GM12878 (cell line): ENCODE measurements around the gene FAM228B. TPM values are rescaled to one million over a fixed set of nuclear protein-coding genes. Genes with fewer than 3 reads are reported as not detected.

ENCODE experiments used
- ATAC-seq: fragments of 200-7000 bp; cut with Tn5 transposase; 3 replicates; pipeline ENCODE4 v1.9.1; 2020; ENCODE audit warnings: mild to moderate bottlenecking, moderate library complexity
- BruUV-seq: library from RNA; stranded (reverse); fragments of 400-500 nt; replicated peaks from 2 replicates; lab custom pipeline; 2021; lab: Mats Ljungman, UMichigan
- CTCF ChIA-PET: fragments of 300-600 bp; sonication (Branson Sonifier 250); formaldehyde crosslinking; extraction: SDS; loops from one replicate; lab custom pipeline; 2021; ENCODE audit warnings: inconsistent platforms; lab: Yijun Ruan, JAX
- POLR2A ChIA-PET: fragments of 350-600 bp; formaldehyde crosslinking; extraction: SDS; loops from one replicate; lab custom pipeline; 2021; ENCODE audit warnings: inconsistent platforms; lab: Charles Lee
- RAD21 ChIA-PET: fragments of 300-600 bp; sonication (Branson Sonifier 250); formaldehyde crosslinking; loops from one replicate; lab custom pipeline; 2023; ENCODE audit warnings: antibody characterized with exemption; ENCODE audit not compliant: unreplicated experiment; lab: Charles Lee
- SMC1A ChIA-PET: fragments of 300-600 bp; sonication (Branson Sonifier 250); formaldehyde crosslinking; loops from one replicate; lab custom pipeline; 2023; ENCODE audit not compliant: unreplicated experiment, uncharacterized antibody; lab: Charles Lee
- DNase-seq: peaks from one replicate; pipeline ENCODE4 v3.0.0-alpha.2; 2011; ENCODE audit warnings: low read depth, low spot score
- FAIRE-seq: peaks from 3 replicates; lab custom pipeline; 2011; peaks lifted over from hg19 to GRCh38; lab: Jason Lieb, UNC
- H2AFZ ChIP-seq: 2 replicates; pipeline ENCODE4 v1.6.0; 2011; ENCODE audit warnings: low read depth, low read length, control low read depth; ENCODE audit not compliant: control insufficient read depth
- H3K27ac ChIP-seq: 2 replicates; pipeline ENCODE4 v1.5.1; 2011; ENCODE audit warnings: control low read depth; ENCODE audit not compliant: control insufficient read depth, insufficient read depth
- H3K27me3 ChIP-seq, 2 experiments: replicated peaks in 1 of 2; 2 replicates each; pipeline versions ENCODE4 v1.6.0 to v1.6.1; 2011; ENCODE audit warnings: low read length in 1 of 2; ENCODE audit not compliant: control insufficient read depth in 2 of 2, insufficient read depth in 2 of 2
- H3K36me3 ChIP-seq, 2 experiments: 2 replicates each; pipeline ENCODE4 v1.5.1; 2011; ENCODE audit warnings: low read length in 1 of 2; ENCODE audit not compliant: control insufficient read depth in 2 of 2, insufficient read depth in 2 of 2
- H3K4me1 ChIP-seq: 2 replicates; pipeline ENCODE4 v1.6.1; 2011; ENCODE audit warnings: mild to moderate bottlenecking, low read length, moderate library complexity, mixed read lengths; ENCODE audit not compliant: control insufficient read depth, insufficient read depth
- H3K4me2 ChIP-seq: 2 replicates; pipeline ENCODE4 v1.6.0; 2011; ENCODE audit warnings: control low read depth; ENCODE audit not compliant: control insufficient read depth, insufficient read depth
- H3K4me3 ChIP-seq: fragments of 200-600 bp; sonication (generic); 2 replicates; pipeline ENCODE4 v1.5.1; 2016
- H3K79me2 ChIP-seq: 2 replicates; pipeline ENCODE4 v1.6.0; 2011; ENCODE audit warnings: low read length; ENCODE audit not compliant: control insufficient read depth, insufficient read depth
- H3K9ac ChIP-seq: 2 replicates; pipeline ENCODE4 v1.8.0; 2011; ENCODE audit warnings: low read length, control low read depth, mixed read lengths; ENCODE audit not compliant: control insufficient read depth, insufficient read depth
- H3K9me3 ChIP-seq: replicated peaks from 3 replicates; pipeline ENCODE4 v1.5.1; 2011; ENCODE audit warnings: mild to moderate bottlenecking, low read length; ENCODE audit not compliant: control insufficient read depth, insufficient read depth
- H4K20me1 ChIP-seq: 2 replicates; pipeline ENCODE4 v1.6.0; 2011; ENCODE audit not compliant: control insufficient read depth, insufficient read depth
- CREB1 ChIP-seq: IDR thresholded peaks from 2 replicates; pipeline ENCODE4 v1.6.1; 2012; ENCODE audit warnings: low read depth, mild to moderate bottlenecking, inconsistent platforms
- ESRRA ChIP-seq: IDR thresholded peaks from 2 replicates; pipeline ENCODE4 v1.6.1; 2012; ENCODE audit warnings: mild to moderate bottlenecking, low read length, improper control_type of control experiment
- GABPA ChIP-seq: IDR thresholded peaks from 2 replicates; pipeline ENCODE4 v1.6.1; 2014; ENCODE audit warnings: antibody characterized with exemption, low read depth, mild to moderate bottlenecking, inconsistent platforms
- JUNB ChIP-seq: IDR thresholded peaks from 2 replicates; pipeline ENCODE4 v1.6.1; 2016; ENCODE audit warnings: antibody characterized with exemption, mild to moderate bottlenecking
- MAX ChIP-seq: IDR thresholded peaks from 2 replicates; pipeline ENCODE4 v1.6.1; 2012; ENCODE audit warnings: low read depth, low read length, improper control_type of control experiment
- RELB ChIP-seq: fragments of 450-650 bp; IDR thresholded peaks from 2 replicates; pipeline ENCODE4 v1.6.1; 2017; ENCODE audit warnings: low read depth, mild to moderate bottlenecking, moderate library complexity
- TAF1 ChIP-seq: IDR thresholded peaks from 2 replicates; pipeline ENCODE4 v1.6.1; 2011; ENCODE audit warnings: mild to moderate bottlenecking, low read depth, low read length, borderline replicate concordance
- TCF3 ChIP-seq: IDR thresholded peaks from 2 replicates; pipeline ENCODE4 v1.6.1; 2012; ENCODE audit warnings: low read depth, mild to moderate bottlenecking, low read length, borderline replicate concordance; ENCODE audit not compliant: insufficient read depth
- in situ Hi-C: fragments of 300-500 bp; cut with MboI; formaldehyde crosslinking; loops from 9 replicates; pipeline ENCODE4 v1.14.3; 2018; ENCODE audit warnings: mixed read lengths
- intact Hi-C: fragments of 100-400 bp; cut with micrococcal nuclease; formaldehyde crosslinking; loops from one replicate; pipeline ENCODE4 v1.14.2; 2022; ENCODE audit not compliant: unreplicated experiment
- polyA plus RNA-seq, 11 experiments: library from polyadenylated mRNA; depleted of rRNA in 4 of 11; unstranded in 6 of 11; stranded (reverse) in 5 of 11; fragments of >200 nt; fragmentation: Nextera tagmentation in 4 of 11; fragmentation: Illumina TruSeq in 1 of 11; extraction: Ambion mirVana in 4 of 11; extraction: Trizol in 1 of 11; gene quantifications; 1 replicate in 1 of 11; 2 replicates in 10 of 11; pipeline versions ENCODE4 v1.2.1 to v1.2.3, GENCODE V29; 2011 to 2016; ENCODE audit warnings: inconsistent platforms in 2 of 11, missing spikeins in 2 of 11, low read depth in 1 of 11
- total RNA-seq, 4 experiments: library from RNA; depleted of rRNA in 3 of 4; stranded (reverse); fragments of >200 nt in 3 of 4; fragmentation: Illumina TruSeq in 1 of 4; extraction: Trizol in 1 of 4; gene quantifications; 2 replicates each; pipeline versions ENCODE4 v1.2.1 to v1.2.3, GENCODE V29; 2013 to 2021

The FAM228B gene
- total and polyA plus RNA-seq, 10 of the 15 experiments (the other 5 are each of a cell fraction or from before 2014, with no cell fraction given), result 3.9 to 11.0 (median 7.5) TPM

- TF ChIP-seq RELB, result no peak
- TF ChIP-seq CREB1, result no peak
- TF ChIP-seq, all 136 proteins: peak for 0
These were observed 36.4 kb downstream of the FAM228B start (continued) for GRCh38 chr2:24159708-24160107.

GRCh38 chr2:24160761-24161160 lies 37.5 kb downstream of the FAM228B start:
- no peaks in the 10 kb centered on the region for H3K27me3 ChIP-seq
- RAD21 ChIA-PET, result interaction anchor here (0.6 kb wide), 1 partner anchor 170 kb away, joined by 3 read pairs; no protein-coding TSS in a partner anchor
- 0 out of 2 replicates have a peak, but pooled peaks cover 4% of the 10 kb centered on the region for H3K4me1 ChIP-seq
- no peaks in the 10 kb centered on the region for H3K9me3 ChIP-seq
- no peak overlapping the region for H3K9ac ChIP-seq
- no peak overlapping the region for H3K4me3 ChIP-seq
- CTCF ChIA-PET, result interaction anchor here (0.6 to 3.7 kb wide), 3 partner anchors 10 to 16 kb away, joined by 3 to 15 read pairs (median 5); no protein-coding TSS in a partner anchor
- H4K20me1 ChIP-seq, result no peaks in the 10 kb centered on the region
- intact Hi-C loops, result no loop called here
- no peak overlapping the region for H2AFZ ChIP-seq
- H3K27ac ChIP-seq, result no peak overlapping the region
- H3K79me2 ChIP-seq, result no peaks in the 10 kb centered on the region
- FAIRE-seq (no peak), DNase-seq (no peak), ATAC-seq (no peak)
- in situ Hi-C loops, result no loop called here
- BruUV-seq, result no TSS peak
- SMC1A ChIA-PET, result interaction anchor here (0.7 to 1.9 kb wide), 3 partner anchors 37 to 76 kb away, joined by 4 to 7 read pairs (median 4); partner anchors contain the start of genes FAM228B and TP53I3
- TF ChIP-seq MAX (no peak), TCF3 (no peak), TAF1 (no peak), GABPA (no peak), JUNB (no peak), ESRRA (no peak)
- no peak overlapping the region for H3K4me2 ChIP-seq
- POLR2A ChIA-PET, result no interaction called here
- no peaks in the 10 kb centered on the region for H3K36me3 ChIP-seq
